ENCODE data around the gene COX19. TPM values are rescaled to one million over a fixed set of nuclear protein-coding genes. Genes with fewer than 3 reads are reported as not detected.
A peak's percentile ranks its signal among the peaks of the same experiment; 100 is the strongest.

Gene COX19
- total and polyA plus RNA-seq, 2 of the 13 experiments (the other 11 are each of a cell fraction or from before 2014, with no cell fraction given), result 11.5 to 21.7 TPM

DNA sequence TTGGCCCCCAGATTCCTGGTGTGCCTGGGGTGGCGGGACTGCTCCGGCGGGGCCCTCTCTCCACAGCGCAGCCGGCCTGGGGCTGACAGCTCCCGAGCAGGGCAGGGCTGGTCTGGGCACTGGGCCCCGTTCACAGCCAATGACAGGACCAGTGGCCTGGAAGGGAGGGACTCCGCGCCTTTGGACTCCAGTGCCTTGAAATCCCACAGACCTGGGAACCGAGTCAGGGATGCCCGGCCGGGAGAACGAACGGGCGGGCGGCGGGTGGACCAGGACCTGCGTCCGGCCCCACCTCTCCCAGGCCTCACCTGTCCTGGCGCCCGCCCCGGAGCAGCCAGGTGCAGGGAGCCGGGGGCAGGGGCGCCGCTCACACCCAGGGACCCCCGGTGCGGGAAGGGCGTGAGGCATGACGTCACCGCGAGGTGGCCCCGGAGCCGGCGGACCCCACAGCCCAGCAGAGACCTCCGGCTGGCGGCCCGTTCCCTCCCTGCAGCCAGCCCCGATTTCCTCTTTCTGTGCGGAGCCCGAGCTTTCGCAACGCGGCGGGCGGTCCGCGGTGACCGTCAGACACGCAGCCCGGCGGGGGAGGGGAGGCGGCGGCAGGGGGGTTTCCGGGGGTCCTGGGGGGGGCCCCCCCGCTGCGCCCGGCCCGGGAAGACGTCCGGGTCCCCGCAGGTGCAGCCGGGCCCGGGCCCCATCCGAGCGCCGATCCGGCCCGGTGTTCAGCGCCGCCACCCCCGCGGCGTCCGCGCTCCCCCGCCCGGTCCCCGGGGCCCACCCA is 21.6 kb downstream of the COX19 start (continued):
- TF ChIP-seq, protein P1, sequence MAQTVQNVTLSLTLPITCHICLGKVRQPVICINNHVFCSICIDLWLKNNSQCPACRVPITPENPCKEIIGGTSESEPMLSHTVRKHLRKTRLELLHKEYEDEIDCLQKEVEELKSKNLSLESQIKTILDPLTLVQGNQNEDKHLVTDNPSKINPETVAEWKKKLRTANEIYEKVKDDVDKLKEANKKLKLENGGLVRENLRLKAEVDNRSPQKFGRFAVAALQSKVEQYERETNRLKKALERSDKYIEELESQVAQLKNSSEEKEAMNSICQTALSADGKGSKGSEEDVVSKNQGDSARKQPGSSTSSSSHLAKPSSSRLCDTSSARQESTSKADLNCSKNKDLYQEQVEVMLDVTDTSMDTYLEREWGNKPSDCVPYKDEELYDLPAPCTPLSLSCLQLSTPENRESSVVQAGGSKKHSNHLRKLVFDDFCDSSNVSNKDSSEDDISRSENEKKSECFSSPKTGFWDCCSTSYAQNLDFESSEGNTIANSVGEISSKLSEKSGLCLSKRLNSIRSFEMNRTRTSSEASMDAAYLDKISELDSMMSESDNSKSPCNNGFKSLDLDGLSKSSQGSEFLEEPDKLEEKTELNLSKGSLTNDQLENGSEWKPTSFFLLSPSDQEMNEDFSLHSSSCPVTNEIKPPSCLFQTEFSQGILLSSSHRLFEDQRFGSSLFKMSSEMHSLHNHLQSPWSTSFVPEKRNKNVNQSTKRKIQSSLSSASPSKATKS (CRISPR knock-in tag; IDR thresholded peaks at IDR 0.05), result no peak
- no peak for TF ChIP-seq HNRNPH1 (optimal IDR thresholded peaks at IDR 0.05; ENCODE audit: low read depth, low read length)
- no peak for TF ChIP-seq TBX3 (IDR thresholded peaks at IDR 0.05; ENCODE audit: borderline replicate concordance)
- no peak for TF ChIP-seq ZNF30 (CRISPR knock-in tag; IDR thresholded peaks at IDR 0.05)
- no peak for TF ChIP-seq MLLT10 (CRISPR knock-in tag; IDR thresholded peaks at IDR 0.05)
- no peak for TF ChIP-seq ZBTB21 (CRISPR knock-in tag; IDR thresholded peaks at IDR 0.05)
- no peak for TF ChIP-seq ZNF775 (CRISPR knock-in tag; IDR thresholded peaks at IDR 0.05; ENCODE audit: borderline replicate concordance)

GRCh38 chr7:952548-953441 is 22.6 kb downstream of the COX19 start:
- Histone ChIP-seq H3K4me1 (ENCODE audit: insufficient read depth, low read length) (peaks cover 44% of the 10 kb centered on the region), H3K4me2 (ENCODE audit: low read depth, low read length) (peak overlapping the region; percentile 83), H3K79me2 (ENCODE audit: insufficient read depth, low read length) (no peaks in the 10 kb centered on the region), H4K20me1 (ENCODE audit: insufficient read depth, low read length) (no peaks in the 10 kb centered on the region), H3K27me3 (ENCODE audit: control insufficient read depth in 1 of 2, insufficient read depth in 2 of 2, low read length in 2 of 2) (no peaks in the 10 kb centered on the region), H3K9ac (ENCODE audit: insufficient read depth, low read depth, low read length) (peak overlapping the region; percentile 65; the same call in 1 of the 2 replicates), H3K36me3 (replicated peaks in 1 of 2; ENCODE audit: control insufficient read depth in 1 of 2, insufficient read depth in 2 of 2, low read length in 2 of 2) (no peaks in the 10 kb centered on the region; a peak in 1 of 5 replicates), H3K4me3 (replicated peaks in 1 of 3; ENCODE audit: insufficient read depth in 1 of 3, low read depth in 2 of 3, low read length in 3 of 3) (peak overlapping the region; percentile 59 to 81 (median 76)), H2AFZ (ENCODE audit: low read length) (no peak overlapping the region), H3K27ac (ENCODE audit: extremely low read length, insufficient read depth, low read length) (no peak overlapping the region), H3K9me3 (ENCODE audit: low read length) (no peaks in the 10 kb centered on the region)
- intact Hi-C loops (cut with micrococcal nuclease; ENCODE audit: unreplicated experiment), result loop anchor here (5.0 to 10.0 kb wide), 3 partner anchors 48 to 138 kb away; partner anchors contain the start of gene GET4
- in situ Hi-C loops (cut with HindIII; ENCODE audit: extremely low pct_ligation_motif_present, low pct_unique_long_range_greater_than_20kb), result no loop called here
- CTCF ChIA-PET (ENCODE audit: low intra/inter-chr PET ratio, low total read pairs), result no interaction called here
- no TSS peak for BruUV-seq (replicated peaks)
- peak; percentile 16 for ATAC-seq
- DNase-seq (ENCODE audit: low spot score), result no peak
- WGBS (ENCODE audit: low lambda C conversion rate), result 76% methylated on average over 12 of the region's 20 CpGs
- POLR2A ChIA-PET, result interaction anchor here (0.8 to 2.9 kb wide), 6 partner anchors 14 to 204 kb away, joined by 3 to 12 read pairs (median 6); no protein-coding TSS in a partner anchor
- FAIRE-seq, result no peak
- TF ChIP-seq ZNF788 (CRISPR knock-in tag; IDR thresholded peaks at IDR 0.05; ENCODE audit: borderline replicate concordance) (no peak), DR1 (CRISPR knock-in tag; IDR thresholded peaks at IDR 0.05) (peak; percentile 39; the same call in 1 of the 2 replicates), CHCHD3 (CRISPR knock-in tag; IDR thresholded peaks at IDR 0.05) (0 out of 2 replicates have a peak, but pooled peaks have one; percentile 13), NFAT5 (CRISPR knock-in tag; IDR thresholded peaks at IDR 0.05) (0 out of 2 replicates have a peak, but pooled peaks have one; percentile 15), NFKB2 (CRISPR knock-in tag; IDR thresholded peaks at IDR 0.05; ENCODE audit: borderline replicate concordance) (0 out of 2 replicates have a peak, but pooled peaks have one; percentile 29), CC2D1A (CRISPR knock-in tag; IDR thresholded peaks at IDR 0.05) (0 out of 2 replicates have a peak, but pooled peaks have one; percentile 33)
